Measurements from ENCODE around the gene CFAP45. TPM values are rescaled to one million over a fixed set of nuclear protein-coding genes. Genes with fewer than 3 reads are reported as not detected.

CFAP45 gene
- polyA plus RNA-seq, 2 of the 4 experiments (the other 2 are of a cell fraction), result 0.67 to 0.89 TPM

- CTCF ChIA-PET, result interaction anchor here (0.6 to 22.4 kb wide), 4 partner anchors 7 to 79 kb away, joined by 4 to 665 read pairs (median 52); no protein-coding TSS in a partner anchor
- H3K4me1 ChIP-seq, result peaks cover 10% of the 10 kb centered on the region
- no peak overlapping the region for H3K27ac ChIP-seq
- ATAC-seq (no peak), FAIRE-seq (no peak), DNase-seq (ENCODE audit: low read depth in 1 of 2, low spot score in 1 of 2) (no peak)
- WGBS (ENCODE audit: missing lambda C conversion rate), result 94% methylated on average over 44 of the region's 48 CpGs
- H3K4me2 ChIP-seq, result no peak overlapping the region
- TF ChIP-seq KDM5A (IDR thresholded peaks at IDR 0.05) (no peak), JUN (IDR thresholded peaks at IDR 0.05) (no peak), RFX5 (IDR thresholded peaks at IDR 0.05) (no peak), EHMT2 (IDR thresholded peaks at IDR 0.05; ENCODE audit: low read depth) (no peak), HOXA7 (CRISPR knock-in tag; IDR thresholded peaks at IDR 0.05) (no peak), PBX3 (IDR thresholded peaks at IDR 0.05) (no peak), RARB (CRISPR knock-in tag; IDR thresholded peaks at IDR 0.05) (no peak), BCL3 (IDR thresholded peaks at IDR 0.05) (no peak), ATOH8 (CRISPR knock-in tag; IDR thresholded peaks at IDR 0.05; ENCODE audit: low read depth) (no peak), CBX2 (IDR thresholded peaks at IDR 0.05; ENCODE audit: borderline replicate concordance, low read depth) (no peak)
- POLR2A ChIA-PET, result no interaction called here
- no peaks in the 10 kb centered on the region for H3K9me3 ChIP-seq
- no peak overlapping the region for H3K4me3 ChIP-seq
Measured at GRCh38 chr1:159929155-159930051, 29.4 kb upstream of the CFAP45 start.

- no peak for ATAC-seq
- WGBS (ENCODE audit: missing lambda C conversion rate), result 92% methylated on average over 16 of the region's 18 CpGs
- no peak overlapping the region for H3K4me3 ChIP-seq
- H3K4me1 ChIP-seq, result peaks cover 10% of the 10 kb centered on the region
- CTCF ChIA-PET, result interaction anchor here (9.7 to 22.4 kb wide), 2 partner anchors 8 to 80 kb away, joined by 99 to 665 read pairs; no protein-coding TSS in a partner anchor
- DNase-seq (ENCODE audit: low read depth in 1 of 2, low spot score in 1 of 2), result no peak
- no peaks in the 10 kb centered on the region for H3K9me3 ChIP-seq
- no peak for FAIRE-seq
- H3K4me2 ChIP-seq, result no peak overlapping the region
- TF ChIP-seq EHMT2 (IDR thresholded peaks at IDR 0.05; ENCODE audit: low read depth) (no peak), CHD4 (IDR thresholded peaks at IDR 0.05; ENCODE audit: borderline replicate concordance) (no peak), POLR2AphosphoS2 (conservative IDR thresholded peaks at IDR 0.05; ENCODE audit: low read length) (no peak), EP300 (IDR thresholded peaks at IDR 0.05) (no peak), RAD21 (conservative IDR thresholded peaks at IDR 0.05 in 1 of 2, IDR thresholded peaks at IDR 0.05 in 1 of 2) (no peak), JUN (IDR thresholded peaks at IDR 0.05) (no peak), NFE2L2 (conservative IDR thresholded peaks at IDR 0.05; ENCODE audit: low read length) (no peak), HOXA7 (CRISPR knock-in tag; IDR thresholded peaks at IDR 0.05) (no peak), HDAC2 (IDR thresholded peaks at IDR 0.05) (no peak), FOSL2 (IDR thresholded peaks at IDR 0.05) (no peak), FOSL2 (CRISPR knock-in tag; IDR thresholded peaks at IDR 0.05) (no peak), MAFK (IDR thresholded peaks at IDR 0.05; ENCODE audit: partially characterized antibody) (no peak), SMC3 (IDR thresholded peaks at IDR 0.05) (no peak), ZNF302 (CRISPR knock-in tag; IDR thresholded peaks at IDR 0.05) (no peak), REST (IDR thresholded peaks at IDR 0.05) (no peak), HOXB5 (CRISPR knock-in tag; IDR thresholded peaks at IDR 0.05) (no peak), ZSCAN20 (CRISPR knock-in tag; IDR thresholded peaks at IDR 0.05) (no peak), FOSB (CRISPR knock-in tag; IDR thresholded peaks at IDR 0.05) (no peak)
- POLR2A ChIA-PET, result no interaction called here
- 0 out of 6 replicates have a peak overlapping the region, but pooled peaks of 1 of the 2 experiments have one; percentile 37 for H3K27ac ChIP-seq
Measured at GRCh38 chr1:159928491-159929050, 28.6 kb upstream of the CFAP45 start.
